Stimulated activated naive CD8-positive, alpha-beta T cell treated with anti-CD3 and anti-CD28 coated beads, Interleukin-15, Interleukin-2, amounts not matched to agents 100 U/mL and 50 U/mL, for 24 hours (primary cell): Measurements from ENCODE around the gene ODC1.

ENCODE experiments used
- ATAC-seq: fragments of 150-1000 bp; cut with Tn5 transposase; one replicate; pipeline ENCODE4 v1.10.0; 2021
- DNase-seq: peaks from one replicate; pipeline ENCODE4 v3.0.0; 2021

Gene ODC1

DNA sequence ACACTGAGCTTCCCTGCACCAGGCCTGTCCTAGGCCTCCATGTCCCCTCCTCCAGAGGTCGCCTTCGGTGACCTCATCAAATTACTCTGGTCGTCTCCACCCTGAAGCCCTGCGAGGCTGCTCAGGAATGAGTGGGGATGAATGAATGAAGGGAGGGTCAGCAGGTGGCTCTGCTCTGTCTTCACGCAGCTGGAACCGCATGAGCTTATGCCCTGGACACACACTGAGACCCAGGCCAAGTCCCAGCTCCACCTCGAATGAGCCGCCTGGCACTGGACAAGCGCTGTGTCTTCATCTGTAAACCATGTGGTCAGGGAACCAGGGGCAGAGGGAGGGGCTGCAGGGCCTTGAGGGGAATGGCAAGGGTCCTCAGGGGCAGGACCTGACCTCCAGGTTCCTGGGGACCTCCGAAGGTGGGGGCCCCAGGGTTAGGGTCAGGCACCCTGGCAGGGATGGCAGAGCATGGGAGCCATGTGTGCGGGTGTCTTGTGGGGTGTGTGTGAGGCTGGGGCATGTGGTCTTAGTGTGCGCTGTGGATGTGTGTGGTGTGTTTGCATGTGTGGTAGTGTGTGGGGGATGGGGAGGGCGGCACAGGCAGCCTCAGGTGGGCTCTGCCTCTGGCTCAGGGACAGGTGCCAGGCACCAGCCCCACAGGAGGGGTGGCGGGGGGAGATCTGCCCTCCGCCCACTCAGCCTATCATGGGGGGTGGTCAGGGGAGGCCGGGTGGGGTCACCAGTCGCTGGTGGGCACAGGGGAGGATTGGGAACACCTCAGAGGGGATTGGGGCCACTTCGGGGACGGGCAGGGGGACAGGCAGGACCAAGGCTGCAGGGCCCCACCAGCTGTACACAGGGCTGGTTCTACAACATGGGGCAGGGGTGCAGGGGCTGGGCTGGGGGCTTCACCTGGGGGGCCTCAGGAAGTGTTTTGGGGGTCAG lies 13.9 kb downstream of the ODC1 start:
- ATAC-seq (no peak), DNase-seq (no peak)

DNA sequence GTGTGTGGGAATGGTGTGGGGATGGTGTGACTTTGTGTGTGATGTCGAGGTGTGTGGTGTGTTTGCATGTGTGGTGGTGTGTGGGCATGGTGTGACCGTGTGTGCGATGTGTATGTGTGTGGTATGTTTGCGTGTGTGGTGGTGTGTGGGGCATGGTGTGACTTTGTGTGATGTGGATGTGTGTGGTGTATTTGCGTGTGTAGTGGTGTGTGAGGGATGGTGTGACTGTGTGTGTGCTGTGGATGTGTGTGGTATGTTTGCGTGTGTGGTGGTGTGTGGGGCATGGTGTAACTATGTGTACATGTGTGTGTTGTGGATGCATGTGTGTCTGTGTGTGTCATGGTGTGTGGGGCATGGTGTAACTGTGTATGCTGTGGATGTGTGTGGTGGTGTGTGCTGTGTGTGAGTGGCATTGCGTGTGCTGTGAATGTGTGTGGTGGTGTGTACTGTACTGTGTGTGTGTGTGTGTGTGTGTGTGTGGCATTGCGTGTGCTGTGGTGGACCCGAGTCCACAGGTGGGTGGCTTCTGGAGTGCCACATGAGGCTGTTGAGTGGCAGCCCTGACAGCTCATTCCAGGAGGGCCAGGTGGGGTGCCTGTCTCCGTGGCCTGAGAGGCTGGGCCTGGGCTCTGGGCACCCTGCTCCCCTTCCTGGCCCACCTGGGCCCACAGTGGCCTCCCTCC lies 14.7 kb downstream of the ODC1 start:
- no peak for ATAC-seq
- no peak for DNase-seq

DNA sequence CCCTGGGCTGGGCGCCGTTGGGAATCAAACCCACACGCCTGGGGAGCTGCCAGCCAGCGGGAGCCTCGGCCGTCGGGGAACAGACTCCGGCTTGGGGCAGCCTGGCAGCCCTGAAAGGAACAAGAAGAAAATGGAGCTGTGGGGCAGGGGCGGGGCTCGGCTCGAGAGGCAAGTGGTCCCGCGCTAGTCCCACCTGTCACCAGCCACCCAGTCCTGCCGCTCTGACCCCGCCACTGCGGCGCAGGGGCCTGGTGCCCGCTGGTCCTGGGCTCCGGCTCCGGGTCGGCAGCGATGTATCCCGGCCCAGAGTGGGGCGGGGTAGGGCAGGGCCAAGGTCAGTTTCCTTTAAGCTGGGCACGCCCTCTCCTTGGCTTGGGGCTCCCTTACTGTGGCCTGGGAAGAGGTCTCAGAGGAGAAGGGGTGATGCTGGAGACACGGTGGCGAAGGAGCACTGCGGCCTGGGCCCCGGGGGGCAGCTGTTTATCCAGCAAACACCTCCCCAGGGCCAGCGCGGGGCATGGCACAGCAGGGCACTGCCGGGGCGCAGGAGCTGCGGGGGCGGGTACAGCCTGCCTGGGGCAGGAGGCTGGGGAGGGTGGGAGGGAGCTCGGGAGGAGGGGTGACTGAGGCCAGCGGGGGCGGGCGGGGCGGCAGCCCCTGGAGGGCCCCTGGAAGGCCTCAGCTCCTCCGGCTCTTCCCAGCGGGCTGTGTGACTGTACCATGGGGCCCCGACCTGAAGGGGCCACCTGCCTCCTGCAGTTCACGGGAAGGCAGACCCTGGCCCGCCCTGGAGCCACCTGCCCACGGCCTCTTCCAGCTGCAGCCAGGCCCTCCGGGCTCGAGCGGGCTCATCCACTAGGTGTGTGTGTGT lies 15.6 kb downstream of the ODC1 start:
- DNase-seq (no peak), ATAC-seq (peak; percentile 10)

DNA sequence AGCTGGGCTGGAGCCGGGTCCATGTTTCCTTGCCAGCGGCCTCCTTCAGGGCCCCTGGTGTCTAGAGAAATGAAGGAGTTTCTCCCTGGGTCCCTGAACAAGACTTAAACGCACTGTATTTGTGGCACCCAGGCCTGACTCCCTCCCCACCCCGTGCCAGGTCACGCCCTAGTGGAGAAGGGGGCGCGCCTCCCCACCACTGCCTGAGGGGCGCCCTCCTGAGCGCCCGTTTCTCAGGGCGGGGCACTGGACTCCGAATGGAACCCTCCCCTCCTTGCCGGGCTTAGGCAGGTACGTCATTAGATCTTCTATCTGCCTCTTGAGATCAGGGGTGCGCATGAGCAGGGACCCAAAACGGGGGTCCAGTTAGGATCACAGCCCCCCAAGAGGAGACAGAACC lies 16.3 kb downstream of the ODC1 start:
- DNase-seq (no peak), ATAC-seq (no peak)

DNA sequence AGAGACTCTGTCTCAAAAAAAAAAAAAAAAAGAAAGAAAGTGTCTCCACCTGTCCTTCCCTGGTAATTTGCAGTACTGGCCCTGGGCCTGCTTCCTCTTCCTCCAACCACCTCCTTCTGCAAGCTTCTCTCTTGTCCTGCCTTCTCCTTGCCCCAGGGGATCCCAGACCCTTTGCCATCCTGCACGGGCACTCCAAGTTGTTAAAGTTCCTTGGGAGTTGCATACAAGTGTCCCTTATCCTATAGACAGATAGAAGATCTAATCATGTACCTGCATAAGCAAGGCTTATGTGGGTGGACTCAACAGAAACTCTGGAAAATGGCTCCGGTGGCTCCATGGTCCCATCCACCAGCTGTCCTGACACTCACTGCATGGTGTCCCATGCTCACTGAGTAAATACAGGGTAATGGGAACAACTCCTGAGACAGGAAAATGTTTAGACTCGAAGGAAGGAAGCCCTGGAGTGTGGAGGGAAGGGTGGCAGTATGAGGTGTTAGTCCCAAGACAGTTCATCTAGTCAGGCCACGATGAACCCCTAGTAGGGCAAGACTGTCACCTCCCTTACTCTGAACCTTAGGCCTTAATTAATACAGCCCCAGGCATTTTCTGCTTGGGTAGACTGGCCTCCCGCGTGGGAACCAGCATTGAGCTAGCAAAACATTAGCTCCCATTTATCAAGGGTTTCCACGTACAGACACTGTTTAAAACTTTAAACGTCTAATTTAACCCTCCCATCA lies 17.1 kb downstream of the ODC1 start:
- no peak for ATAC-seq
- DNase-seq: no peak

DNA sequence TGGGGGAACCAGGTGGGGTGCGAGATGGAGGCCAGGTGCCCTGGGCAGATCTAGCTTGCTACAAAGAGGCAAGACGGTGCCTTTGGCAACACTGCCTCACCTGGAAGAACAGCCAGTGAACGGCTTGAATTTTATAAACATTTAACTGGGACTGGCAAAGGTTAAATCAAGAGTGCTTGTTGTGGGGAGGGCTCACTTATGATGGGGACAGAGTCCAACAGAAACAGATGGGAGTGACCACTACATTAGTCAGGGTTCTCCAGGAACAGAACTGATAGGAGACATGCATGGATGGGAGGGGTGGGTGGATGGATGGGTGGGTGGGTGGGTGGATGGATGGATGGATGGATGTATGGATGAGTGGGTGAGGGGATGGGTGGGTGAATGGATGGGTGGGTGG lies 19.2 kb downstream of the ODC1 start:
- ATAC-seq (no peak), DNase-seq (no peak)

DNA sequence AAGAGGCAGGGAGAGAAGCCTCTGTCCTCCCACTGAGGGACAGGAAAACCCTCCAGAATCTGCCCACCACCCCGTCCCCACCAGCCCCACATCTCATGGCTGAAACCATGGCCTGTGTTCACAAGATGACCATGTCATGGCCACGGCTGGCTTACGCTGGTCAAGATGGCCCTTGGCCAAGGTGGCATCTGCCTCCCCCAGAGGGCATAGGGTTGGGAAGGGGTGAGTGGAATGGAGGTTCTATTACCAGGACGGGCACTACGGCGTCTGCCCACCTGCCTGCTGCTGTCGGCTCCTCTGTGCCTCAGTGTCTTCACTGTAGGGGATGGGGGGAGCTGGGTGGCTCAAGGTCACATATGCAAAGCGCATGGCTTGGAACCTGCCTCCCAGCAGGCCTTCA lies 19.8 kb downstream of the ODC1 start:
- no peak for ATAC-seq
- DNase-seq: no peak

DNA sequence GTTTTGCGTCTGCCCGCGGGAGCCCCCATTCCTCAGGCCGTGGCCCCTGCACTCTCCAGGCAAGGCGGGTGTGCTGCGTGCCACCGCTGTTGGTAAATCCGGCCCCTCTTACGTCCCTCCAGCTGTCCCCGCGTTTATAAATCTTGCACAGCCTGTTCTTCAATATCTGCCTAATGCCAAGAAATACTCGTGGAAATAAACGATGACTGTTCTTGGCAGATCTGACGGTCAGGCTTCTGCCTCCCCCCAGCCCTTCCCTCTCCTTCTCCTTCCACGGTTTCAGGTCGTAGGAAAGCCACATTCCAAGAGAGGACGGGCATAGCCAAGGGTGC lies 20.5 kb downstream of the ODC1 start:
- DNase-seq (no peak), ATAC-seq (no peak)

DNA sequence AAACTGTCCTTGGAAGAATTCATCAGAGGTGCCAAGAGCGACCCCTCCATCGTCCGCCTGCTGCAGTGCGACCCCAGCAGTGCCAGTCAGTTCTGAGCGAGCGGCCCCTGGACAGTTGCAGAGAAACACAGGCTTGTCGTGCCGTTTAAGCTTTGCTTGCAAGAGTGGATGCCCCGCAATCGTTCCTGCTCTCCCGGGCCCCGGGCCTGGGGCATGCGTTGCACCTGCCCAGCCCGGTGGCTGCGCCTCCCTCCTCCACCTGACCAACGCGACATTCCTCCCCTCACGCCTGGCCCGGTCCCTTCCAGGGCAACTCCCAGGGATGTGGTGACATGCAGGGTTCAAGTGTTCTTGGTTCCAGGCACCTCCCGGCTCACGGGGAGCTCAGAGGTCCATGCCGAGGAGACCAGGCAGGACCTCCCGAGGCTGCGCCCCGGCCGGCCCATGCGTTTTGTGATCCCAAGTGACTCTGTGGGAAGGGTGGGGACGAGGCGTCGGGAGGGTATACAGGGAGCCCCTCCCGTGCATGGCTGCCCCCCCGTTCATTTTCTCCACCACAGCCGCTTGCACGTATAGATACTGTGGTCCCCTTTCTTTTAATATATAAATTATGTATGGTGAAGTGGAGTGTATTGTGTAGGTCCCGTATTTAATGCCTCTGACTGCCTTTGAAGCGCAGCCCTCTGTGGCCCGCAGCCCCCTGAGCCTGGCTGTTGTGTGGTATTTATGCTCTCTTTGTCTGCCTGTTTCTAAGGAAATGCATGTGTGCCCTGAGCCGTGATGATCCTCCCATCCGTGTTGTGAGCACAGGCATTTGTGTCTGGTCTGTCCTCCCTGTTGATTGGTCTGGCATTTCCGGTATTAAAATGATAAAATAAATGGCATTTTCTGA lies 21.2 kb downstream of the ODC1 start:
- DNase-seq (no peak), ATAC-seq (no peak)

DNA sequence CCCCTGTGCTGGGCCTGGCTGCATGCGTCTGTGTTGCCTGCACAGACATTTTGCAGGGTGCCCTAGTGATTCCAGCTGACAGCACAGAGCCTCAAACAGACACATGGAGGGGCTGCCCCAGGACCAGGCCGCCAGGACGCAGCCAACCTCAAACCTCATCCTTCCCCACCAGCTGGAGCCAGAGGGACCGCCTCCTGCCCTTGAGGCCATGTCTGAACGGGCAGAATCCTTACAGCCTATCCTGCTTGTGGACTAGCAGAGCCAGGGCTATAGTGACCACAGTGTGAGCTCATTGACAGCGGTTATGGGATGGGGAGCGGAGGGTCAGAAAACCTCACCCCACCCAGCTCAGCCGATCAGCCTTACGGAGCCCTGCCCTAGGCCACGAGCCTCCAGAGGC lies 22.4 kb downstream of the ODC1 start:
- ATAC-seq: no peak
- no peak for DNase-seq

DNA sequence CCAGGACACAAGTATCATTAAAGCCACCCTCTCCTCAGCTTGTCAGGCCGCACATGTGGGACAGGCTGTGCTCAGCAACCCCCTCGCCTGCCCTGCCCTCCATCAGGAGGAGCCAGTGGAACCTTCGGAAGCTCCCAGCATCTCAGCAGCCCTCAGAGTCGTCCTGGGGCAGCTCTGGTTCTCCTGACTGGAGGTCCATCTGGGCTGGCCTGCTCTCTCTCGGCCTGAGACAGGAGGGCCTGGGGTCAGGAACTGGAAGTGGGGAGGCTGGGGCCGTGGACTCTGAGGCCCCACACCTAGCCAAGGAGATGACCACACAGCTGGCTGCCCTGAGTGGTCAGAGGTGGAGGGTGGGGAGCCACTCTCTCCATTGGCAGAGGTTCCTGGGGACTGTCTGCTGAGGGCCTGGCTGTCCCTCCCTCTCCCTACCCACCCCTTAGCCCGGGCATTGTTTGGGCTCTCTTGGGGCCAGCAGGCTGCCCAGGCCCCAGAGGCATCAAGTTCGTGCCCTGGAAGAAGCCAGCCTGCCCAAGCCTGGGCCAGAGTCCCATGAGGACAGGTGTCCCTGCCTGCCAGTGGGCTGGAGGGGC lies 23.1 kb downstream of the ODC1 start:
- DNase-seq (no peak), ATAC-seq (no peak)

DNA sequence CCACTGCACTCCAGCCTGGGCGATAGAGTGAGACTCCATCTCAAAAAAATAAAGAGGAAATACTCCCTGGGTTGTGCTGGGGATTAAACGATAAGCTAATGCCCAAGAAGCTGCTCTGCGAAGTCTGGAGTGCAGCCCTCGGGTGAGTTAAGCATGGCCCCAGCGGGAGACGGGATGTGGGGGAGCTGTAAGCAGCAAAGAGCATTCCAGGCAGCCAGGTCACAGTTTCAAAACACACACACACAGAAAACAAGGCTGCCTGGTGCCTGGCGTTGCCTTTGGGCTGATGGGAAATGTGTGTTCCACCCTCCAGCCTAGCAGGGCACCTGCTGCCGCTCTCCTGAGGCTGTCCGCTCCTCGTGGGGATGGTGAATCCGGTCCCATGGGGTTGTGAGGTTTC lies 24.1 kb downstream of the ODC1 start:
- ATAC-seq: no peak
- no peak for DNase-seq

DNA sequence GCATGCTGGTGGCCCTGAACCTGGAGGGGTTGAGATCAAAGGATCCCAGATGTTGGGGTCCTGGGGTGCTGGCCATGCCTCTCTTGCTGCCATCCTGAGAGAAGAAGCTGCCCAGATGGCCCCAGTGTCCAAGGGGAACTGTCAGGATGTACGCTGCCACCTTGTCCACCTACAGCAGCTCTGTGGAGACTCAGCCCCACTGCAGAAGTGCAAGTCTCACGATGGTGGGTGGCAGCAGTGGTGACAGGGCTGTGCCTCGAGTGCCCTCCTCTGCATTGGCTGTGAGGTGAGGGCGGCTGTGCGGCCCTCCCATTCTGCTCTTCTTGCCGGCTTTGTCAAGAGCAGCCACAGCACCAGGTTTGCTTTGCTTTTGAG lies 24.7 kb downstream of the ODC1 start:
- peak; percentile 26 for ATAC-seq

DNA sequence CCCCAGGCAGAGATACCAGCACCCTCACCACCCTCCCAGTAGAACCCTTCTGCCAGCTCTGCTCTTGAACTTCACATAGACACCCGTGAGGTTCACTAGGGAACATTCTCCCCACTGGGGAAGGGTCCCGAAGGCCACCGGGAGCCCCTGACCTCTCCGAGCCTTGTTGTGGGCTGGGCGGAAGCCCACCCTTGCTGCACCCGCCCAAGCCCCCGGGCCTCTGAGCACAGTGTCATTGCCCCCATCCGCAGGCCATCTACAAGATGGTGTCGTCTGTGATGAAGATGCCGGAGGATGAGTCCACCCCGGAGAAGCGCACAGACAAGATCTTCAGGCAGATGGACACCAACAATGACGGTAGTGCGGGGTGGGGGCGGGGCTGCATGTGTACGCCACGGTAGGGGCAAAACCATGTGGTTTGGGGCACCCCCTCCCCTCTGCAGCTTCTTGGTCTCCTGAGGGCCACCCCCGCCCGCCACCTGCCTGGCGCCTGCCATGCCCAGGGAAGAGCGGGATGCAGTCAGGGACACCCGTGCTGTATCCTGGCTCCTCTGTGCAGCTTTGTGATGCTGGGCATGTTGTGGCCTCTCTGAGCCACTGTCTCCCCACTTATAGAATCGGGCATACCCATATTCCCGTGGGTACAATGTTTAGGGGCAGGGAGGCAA lies 25.3 kb downstream of the ODC1 start:
- no peak for ATAC-seq

More for the DNA sequence above, 24.7 kb downstream of the ODC1 start:
- DNase-seq: no peak

DNA sequence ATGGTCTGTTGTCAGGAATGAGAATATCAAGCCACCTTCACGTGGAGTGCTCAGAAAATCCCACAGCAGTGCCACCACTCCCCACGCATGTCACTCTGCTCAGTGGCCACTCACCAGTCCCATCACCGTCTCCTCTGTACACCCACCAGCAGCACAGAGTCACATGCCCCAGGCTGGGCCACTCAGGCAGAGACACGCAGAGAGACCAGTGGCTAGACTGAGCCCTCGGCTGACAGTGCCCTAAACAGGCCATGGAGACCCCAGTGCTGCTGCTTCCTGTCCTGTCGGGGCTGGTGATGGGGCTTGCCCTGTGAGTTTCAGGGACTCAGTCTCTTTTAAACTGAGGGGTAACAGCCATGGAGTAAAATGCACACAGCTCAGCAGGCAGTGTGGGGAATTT lies 25.9 kb downstream of the ODC1 start:
- DNase-seq: no peak

More for the DNA sequence above, 25.3 kb downstream of the ODC1 start:
- DNase-seq: no peak

DNA sequence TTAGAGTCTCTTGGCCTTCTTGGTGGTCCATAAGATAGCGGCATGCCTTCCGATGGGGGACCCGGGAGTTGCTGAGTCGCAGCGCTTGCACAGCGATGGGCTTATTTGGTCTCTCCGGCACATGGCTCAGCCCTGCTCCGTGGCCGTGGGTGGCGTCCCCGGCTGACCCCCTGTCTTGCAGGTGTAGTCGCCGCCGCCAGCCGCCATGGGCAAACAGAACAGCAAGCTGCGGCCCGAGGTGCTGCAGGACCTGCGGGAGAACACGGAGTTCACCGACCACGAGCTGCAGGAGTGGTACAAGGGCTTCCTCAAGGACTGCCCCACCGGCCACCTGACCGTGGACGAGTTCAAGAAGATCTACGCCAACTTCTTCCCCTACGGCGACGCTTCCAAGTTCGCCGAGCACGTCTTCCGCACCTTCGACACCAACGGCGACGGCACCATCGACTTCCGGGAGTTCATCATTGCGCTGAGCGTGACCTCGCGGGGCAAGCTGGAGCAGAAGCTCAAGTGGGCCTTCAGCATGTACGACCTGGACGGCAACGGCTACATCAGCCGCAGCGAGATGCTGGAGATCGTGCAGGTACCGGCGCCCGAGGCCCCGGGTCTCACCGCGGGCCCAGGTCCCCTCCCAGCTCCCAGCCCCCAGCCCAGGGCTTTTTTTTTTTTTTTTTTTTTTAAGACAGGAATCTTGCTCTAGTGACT lies 28.4 kb downstream of the ODC1 start:
- DNase-seq (no peak), ATAC-seq (no peak)

More for the DNA sequence above, 25.9 kb downstream of the ODC1 start:
- no peak for ATAC-seq

DNA sequence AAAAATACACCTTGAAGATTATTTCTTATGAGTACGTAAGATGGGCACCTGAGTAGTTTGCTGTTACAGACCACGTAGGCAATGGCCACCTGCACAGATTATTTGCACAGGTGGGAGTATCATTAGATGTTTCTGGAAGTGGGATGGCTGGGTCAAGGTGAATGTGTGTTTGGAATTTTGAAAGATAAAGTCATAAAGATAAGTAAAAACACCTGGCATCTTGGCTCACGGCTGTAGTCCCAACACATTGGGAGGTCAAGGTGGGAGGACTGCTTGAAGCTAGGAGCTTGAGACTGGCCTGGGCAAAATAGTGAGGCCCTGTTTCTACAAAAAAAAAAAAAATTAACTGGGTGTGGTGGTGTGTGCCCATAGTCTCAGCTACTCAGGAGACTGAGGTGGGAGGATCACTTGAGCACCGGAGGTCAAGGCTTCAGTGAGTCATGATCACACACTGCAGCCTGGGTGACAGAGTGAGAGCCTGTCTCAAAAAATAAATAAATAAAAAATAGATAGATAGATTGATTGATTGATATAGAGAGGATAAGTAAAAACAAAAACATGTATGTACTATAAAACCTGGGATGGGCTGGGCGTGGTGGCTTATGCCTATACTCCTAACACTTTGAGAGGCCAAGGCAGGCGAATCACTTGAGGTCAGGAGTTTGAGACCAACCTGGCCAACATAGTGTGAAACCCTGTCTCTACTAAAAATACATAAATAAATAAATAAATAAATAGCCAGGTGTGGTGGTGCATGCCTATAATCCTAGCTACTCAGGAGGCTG lies 30.4 kb downstream of the ODC1 start:
- ATAC-seq (no peak), DNase-seq (no peak)

DNA sequence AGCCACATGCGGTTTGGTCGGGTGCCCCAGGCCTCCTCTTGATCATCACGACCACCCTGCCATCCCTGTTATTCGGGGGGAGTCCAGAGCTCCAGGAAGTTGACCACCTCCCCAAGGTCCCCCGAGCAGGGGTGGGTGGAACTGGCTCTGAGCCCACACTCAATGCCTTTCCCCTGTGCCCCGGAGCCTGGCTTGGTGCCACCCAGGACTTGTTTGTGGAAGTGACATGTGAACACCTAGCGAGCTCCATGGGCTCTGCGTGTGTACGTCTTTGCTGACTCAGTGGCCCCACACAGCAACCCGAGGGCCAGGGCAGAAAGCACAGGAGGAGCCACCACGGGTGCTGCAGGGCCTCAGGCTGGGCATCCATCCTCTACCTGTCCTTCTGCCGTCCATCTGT lies 32.5 kb downstream of the ODC1 start:
- no peak for ATAC-seq
- DNase-seq: no peak

DNA sequence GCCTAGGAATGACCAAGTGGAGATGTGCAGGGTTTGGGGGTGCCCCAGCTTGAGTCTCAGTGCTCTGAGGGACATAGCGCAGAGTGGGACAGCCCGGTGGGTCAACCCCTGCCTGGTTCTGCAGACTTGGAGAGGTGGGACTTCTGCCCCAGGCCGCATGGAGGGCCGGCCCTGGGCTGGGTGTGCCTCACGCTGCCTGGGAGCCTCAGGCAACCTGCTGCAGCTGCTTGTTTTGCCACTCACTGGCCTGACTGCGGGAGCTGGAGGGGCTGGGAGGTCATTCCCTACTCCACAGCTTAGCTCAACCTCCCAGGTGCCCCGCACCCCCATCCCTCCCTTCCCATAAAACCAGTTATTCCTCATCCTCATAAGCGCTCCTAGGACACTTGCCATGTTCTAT lies 33.1 kb downstream of the ODC1 start:
- ATAC-seq: no peak
- DNase-seq: no peak
